ENCODE data around the gene MITF. TPM values are rescaled to one million over a fixed set of nuclear protein-coding genes. Genes with fewer than 3 reads are reported as not detected.

Gene MITF
- total and polyA plus RNA-seq, 2 of the 4 experiments (the other 2 are of a cell fraction): 6.5 to 16.7 TPM

DNA sequence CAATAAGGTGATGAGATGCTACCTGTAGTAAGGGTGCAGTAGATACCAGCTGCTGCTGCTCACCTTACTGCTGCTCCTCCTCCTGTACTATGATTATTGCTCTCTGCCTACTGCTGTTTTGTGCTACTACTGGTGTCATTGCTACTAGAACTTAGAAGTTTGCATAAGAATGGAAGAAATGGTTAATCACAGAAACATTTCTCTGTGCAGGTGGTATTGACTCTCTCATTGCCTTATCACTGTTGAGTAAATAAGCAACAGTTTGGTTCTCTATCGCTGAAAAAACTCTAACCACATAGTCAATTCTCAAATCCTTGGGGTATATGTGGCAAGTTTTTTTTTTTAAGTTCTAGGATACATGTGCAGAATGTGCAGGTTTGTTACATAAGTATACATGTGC lies 16.5 kb downstream of the MITF start:
- no peak overlapping the region for H2BK15ac ChIP-seq (ENCODE audit: low read depth, low read length)
- peak overlapping the region; percentile 70; the same call in 1 of the 2 replicates for H2AK5ac ChIP-seq (ENCODE audit: low read depth, low read length)
- H3K9ac ChIP-seq (ENCODE audit: low read depth, low read length): no peak overlapping the region
- H3K14ac ChIP-seq (replicated peaks; ENCODE audit: low read depth, low read length): no peak overlapping the region
- H3K4me1 ChIP-seq (ENCODE audit: control insufficient read depth, insufficient read depth, low read length): peaks cover 6% of the 10 kb centered on the region; the same call in 1 of the 2 replicates
- intact Hi-C loops (cut with micrococcal nuclease) (no loop called here), in situ Hi-C loops (cut with MboI; ENCODE audit: low sequenced_read_pairs) (no loop called here), dilution Hi-C loops (cut with HindIII; ENCODE audit: low sequenced_read_pairs, unreplicated experiment) (no loop called here)
- H3K27ac ChIP-seq (ENCODE audit: insufficient read depth, low read length): no peak overlapping the region
- H3K18ac ChIP-seq (ENCODE audit: low read depth, low read length): no peak overlapping the region
- POLR2A ChIA-PET (ENCODE audit: unreplicated experiment): no interaction called here
- no peak overlapping the region for H2AK9ac ChIP-seq (replicated peaks; ENCODE audit: low read depth, low read length, poor library complexity)
- no CpG with 5 or more reads among the region's 1 CpG for WGBS, 2 experiments (ENCODE audit: extremely low coverage in 2 of 2, insufficient read length in 1 of 2)
- H4K91ac ChIP-seq (ENCODE audit: insufficient read depth, low read depth, low read length): no peak overlapping the region; the same call in 1 of the 2 replicates
- H3K27me3 ChIP-seq (ENCODE audit: control insufficient read depth, insufficient read depth, low read length): no peaks in the 10 kb centered on the region
- no TSS peak for BruUV-seq (replicated peaks)
- no peak overlapping the region for H4K8ac ChIP-seq (ENCODE audit: low read depth in 2 of 2, low read length in 2 of 2)
- peaks cover 6% of the 10 kb centered on the region for H3K9me3 ChIP-seq (ENCODE audit: control insufficient read depth, insufficient read depth, low read length)
- no peak overlapping the region for H2BK120ac ChIP-seq (ENCODE audit: low read depth, low read length)
- H4K5ac ChIP-seq (ENCODE audit: low read depth, low read length): no peak overlapping the region
- peaks cover 1% of the 10 kb centered on the region; the same call in 1 of the 2 replicates for H3K36me3 ChIP-seq (ENCODE audit: control insufficient read depth, insufficient read depth, low read length)
- peaks cover 16 to 32% of the 10 kb centered on the region in 2 experiments for H3K79me1 ChIP-seq (ENCODE audit: low read depth in 1 of 2, low read length in 2 of 2)
- H3K56ac ChIP-seq (ENCODE audit: extremely low read depth, insufficient read depth, low read length): no peak overlapping the region
- H4K20me1 ChIP-seq (ENCODE audit: insufficient read depth, low read length): no peaks in the 10 kb centered on the region
- H2BK20ac ChIP-seq (ENCODE audit: low read depth, low read length): no peak overlapping the region
- H3K23ac ChIP-seq (ENCODE audit: low read depth, low read length): no peak overlapping the region
- CTCF ChIA-PET: no interaction called here
- DNase-seq (no peak), ATAC-seq (ENCODE audit: low read depth) (no peak)
- no peak overlapping the region for H3K4ac ChIP-seq (ENCODE audit: low read depth, low read length)
- no peak overlapping the region for H2BK5ac ChIP-seq (ENCODE audit: low read depth, low read length, poor library complexity, severe bottlenecking)
- H2AFZ ChIP-seq (replicated peaks; ENCODE audit: low read length, poor library complexity): no peak overlapping the region
- H3K4me2 ChIP-seq (ENCODE audit: low read depth, low read length): no peak overlapping the region
- no peak overlapping the region for H3K4me3 ChIP-seq (ENCODE audit: insufficient read depth, low read depth, low read length)
- no peak for TF ChIP-seq POLR2A (IDR thresholded peaks at IDR 0.05; ENCODE audit: low read depth, low read length)
- TF ChIP-seq NFE2L2 (IDR thresholded peaks at IDR 0.05; ENCODE audit: low read depth, low read length): no peak
- no peak for TF ChIP-seq CHD1 (IDR thresholded peaks at IDR 0.05; ENCODE audit: low read depth, low read length)
- TF ChIP-seq MXI1 (IDR thresholded peaks at IDR 0.05; ENCODE audit: borderline replicate concordance, low read depth, low read length): no peak
- TF ChIP-seq MAZ (IDR thresholded peaks at IDR 0.05; ENCODE audit: borderline replicate concordance, low read depth, low read length): no peak
- TF ChIP-seq SMC3 (IDR thresholded peaks at IDR 0.05; ENCODE audit: low read depth, low read length): no peak
- TF ChIP-seq RFX5 (IDR thresholded peaks at IDR 0.05; ENCODE audit: low read depth, low read length): no peak
- TF ChIP-seq, protein P1, sequence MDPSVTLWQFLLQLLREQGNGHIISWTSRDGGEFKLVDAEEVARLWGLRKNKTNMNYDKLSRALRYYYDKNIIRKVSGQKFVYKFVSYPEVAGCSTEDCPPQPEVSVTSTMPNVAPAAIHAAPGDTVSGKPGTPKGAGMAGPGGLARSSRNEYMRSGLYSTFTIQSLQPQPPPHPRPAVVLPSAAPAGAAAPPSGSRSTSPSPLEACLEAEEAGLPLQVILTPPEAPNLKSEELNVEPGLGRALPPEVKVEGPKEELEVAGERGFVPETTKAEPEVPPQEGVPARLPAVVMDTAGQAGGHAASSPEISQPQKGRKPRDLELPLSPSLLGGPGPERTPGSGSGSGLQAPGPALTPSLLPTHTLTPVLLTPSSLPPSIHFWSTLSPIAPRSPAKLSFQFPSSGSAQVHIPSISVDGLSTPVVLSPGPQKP (IDR thresholded peaks at IDR 0.05; ENCODE audit: borderline replicate concordance, low read depth, low read length): no peak
- no peaks in the 10 kb centered on the region for H3K9me1 ChIP-seq (ENCODE audit: insufficient read depth, low read length)

All from IMR-90 (cell line).